HCT116 (cell line): ENCODE results near the gene CTSW. TPM values are rescaled to one million over a fixed set of nuclear protein-coding genes. Genes with fewer than 3 reads are reported as not detected.

Experiments
- ATAC-seq: fragments of 200-7000 bp; cut with Tn5 transposase; 2 replicates; pipeline ENCODE4 v1.9.1; 2020; ENCODE audit warnings: mild to moderate bottlenecking, moderate library complexity
- BruUV-seq: library from RNA; stranded (reverse); fragments of 400-500 nt; replicated peaks from 2 replicates; lab custom pipeline; 2021; lab: Mats Ljungman, UMichigan
- CTCF ChIA-PET: fragments of 300-600 bp; sonication (Branson Sonifier 250); formaldehyde crosslinking; loops from one replicate; lab custom pipeline; 2021; ENCODE audit warnings: antibody characterized with exemption; lab: Charles Lee
- POLR2A ChIA-PET: fragments of 300-600, 350-600 bp; sonication (Branson Sonifier 250); formaldehyde crosslinking; loops from one replicate; lab custom pipeline; 2021; ENCODE audit warnings: antibody characterized with exemption; lab: Charles Lee
- RAD21 ChIA-PET, 2 experiments: fragments of 300-600 bp; sonication (Branson Sonifier 250); formaldehyde crosslinking; loops; one replicate each; lab custom pipeline; 2023; ENCODE audit warnings: low total read pairs in 2 of 2; ENCODE audit not compliant: uncharacterized antibody in 2 of 2, unreplicated experiment in 2 of 2, low non-redundant PET in 1 of 2; lab: Charles Lee
- DNase-seq: peaks from one replicate; pipeline ENCODE4 v3.0.0-alpha.2; 2010; ENCODE audit warnings: low read depth, low spot score
- H2AFZ ChIP-seq: fragments of 200-600 bp; shearing (Covaris generic), sonication (generic); 2 replicates; pipeline ENCODE4 v1.6.1; 2017; ENCODE audit warnings: low read depth, mixed run types, mixed read lengths, antibody characterized with exemption, low read length; ENCODE audit not compliant: poor library complexity, severe bottlenecking
- H3K27ac ChIP-seq: 2 replicates; pipeline ENCODE4 v1.5.1; 2012; ENCODE audit warnings: low read depth, low read length
- H3K27me3 ChIP-seq: fragments of 200-600 bp; sonication (generic); 2 replicates; pipeline ENCODE4 v1.6.1; 2016; ENCODE audit warnings: mixed run types, low read length, mixed read lengths; ENCODE audit not compliant: insufficient read depth
- H3K36me3 ChIP-seq, 2 experiments: fragments of 200-500 bp in 1 of 2; fragments of 200-600 bp in 1 of 2; sonication (Bioruptor generic) in 1 of 2; sonication (generic) in 1 of 2; 2 replicates each; pipeline versions ENCODE4 v1.5.1 to v1.6.1; 2014 to 2016; ENCODE audit warnings: low read length in 2 of 2, inconsistent platforms in 1 of 2, mixed read lengths in 1 of 2, mixed run types in 1 of 2; ENCODE audit not compliant: insufficient read depth in 2 of 2, control insufficient read depth in 1 of 2
- H3K4me1 ChIP-seq, 2 experiments: fragments of 200-600 bp in 1 of 2; sonication (generic) in 1 of 2; 2 replicates each; pipeline versions ENCODE4 v1.5.1 to v1.6.1; 2012 to 2017; ENCODE audit warnings: low read length in 2 of 2, inconsistent platforms in 1 of 2, mild to moderate bottlenecking in 1 of 2, mixed read lengths in 1 of 2, mixed run types in 1 of 2, moderate library complexity in 1 of 2; ENCODE audit not compliant: insufficient read depth in 2 of 2, control insufficient read depth in 1 of 2
- H3K4me2 ChIP-seq: fragments of 200-600 bp; sonication (generic); 2 replicates; pipeline ENCODE4 v1.6.1; 2017; ENCODE audit warnings: mixed run types, low read length, mixed read lengths
- H3K4me3 ChIP-seq, 2 experiments: fragments of 200-600 bp in 1 of 2; sonication (generic) in 1 of 2; replicated peaks in 1 of 2; 2 replicates each; pipeline ENCODE4 v1.5.1; 2011 to 2016; ENCODE audit warnings: low read length in 2 of 2, control low read depth in 1 of 2, low read depth in 1 of 2, mild to moderate bottlenecking in 1 of 2, mixed read lengths in 1 of 2, mixed run types in 1 of 2
- H3K79me2 ChIP-seq: fragments of 200-600 bp; sonication (generic); 2 replicates; pipeline ENCODE4 v1.6.1; 2017; ENCODE audit warnings: mild to moderate bottlenecking, mixed run types, low read length, moderate library complexity, mixed read lengths; ENCODE audit not compliant: insufficient read depth
- H3K9ac ChIP-seq: fragments of 200-600 bp; sonication (generic); 2 replicates; pipeline ENCODE4 v1.6.1; 2016; ENCODE audit warnings: low read length, mixed read lengths
- H3K9me2 ChIP-seq: fragments of 200-600 bp; sonication (generic), shearing (Covaris generic); 2 replicates; pipeline ENCODE4 v1.6.1; 2017; ENCODE audit warnings: mixed run types, mild to moderate bottlenecking, moderate library complexity; ENCODE audit not compliant: insufficient read depth
- H3K9me3 ChIP-seq, 2 experiments: fragments of 200-500 bp in 1 of 2; fragments of 200-600 bp in 1 of 2; sonication (Bioruptor generic) in 1 of 2; sonication (generic) in 1 of 2; 2 replicates each; pipeline ENCODE4 v1.6.1; 2014 to 2017; ENCODE audit warnings: low read length in 2 of 2, mixed read lengths in 2 of 2, inconsistent platforms in 1 of 2, low read depth in 1 of 2, mild to moderate bottlenecking in 1 of 2, mixed run types in 1 of 2, moderate library complexity in 1 of 2; ENCODE audit not compliant: control insufficient read depth in 1 of 2, insufficient read depth in 1 of 2
- H4K20me1 ChIP-seq: fragments of 200-600 bp; sonication (generic), shearing (Covaris generic); 2 replicates; pipeline ENCODE4 v1.6.1; 2017; ENCODE audit warnings: mixed run types, mild to moderate bottlenecking, moderate library complexity; ENCODE audit not compliant: insufficient read depth
- EZH2 ChIP-seq: fragments of 200-600 bp; sonication (generic); IDR thresholded peaks from 2 replicates; pipeline ENCODE4 v1.6.1; 2017; ENCODE audit warnings: antibody characterized with exemption, mixed run types
- POLR2A ChIP-seq: IDR thresholded peaks from 2 replicates; pipeline ENCODE4 v1.7.0; 2011; ENCODE audit warnings: borderline replicate concordance; ENCODE audit not compliant: insufficient read depth, insufficient read length; ENCODE audit errors: extremely low read depth
- RAD21 ChIP-seq: IDR thresholded peaks from 2 replicates; pipeline ENCODE4 v1.6.1; 2012; ENCODE audit warnings: low read depth, mild to moderate bottlenecking
- SIN3A ChIP-seq: IDR thresholded peaks from 2 replicates; pipeline ENCODE4 v1.6.1; 2012; ENCODE audit warnings: low read depth
- YY1 ChIP-seq: IDR thresholded peaks from 2 replicates; pipeline ENCODE4 v1.6.1; 2011; ENCODE audit warnings: low read length, low read depth, moderate library complexity, mild to moderate bottlenecking; ENCODE audit not compliant: insufficient replicate concordance; ENCODE audit errors: extremely low read depth
- ZFX ChIP-seq: fragments of 450-650 bp; IDR thresholded peaks from 2 replicates; pipeline ENCODE4 v1.6.1; 2017
- ZNF274 ChIP-seq: fragments of 200-500 bp; sonication (Bioruptor generic); IDR thresholded peaks from 2 replicates; pipeline ENCODE4 v1.6.1; 2014; ENCODE audit warnings: mild to moderate bottlenecking, low read depth, low read length, inconsistent platforms
- intact Hi-C: fragments of 100-400 bp; cut with micrococcal nuclease; formaldehyde crosslinking; loops from 2 replicates; pipeline ENCODE4 v1.10.0; 2022
- total RNA-seq: library from RNA; stranded (reverse); gene quantifications from one replicate; pipeline ENCODE4 v1.2.1, GENCODE V29; 2021; ENCODE audit not compliant: unreplicated experiment
- TF ChIP-seq, protein P1 (sequence below): IDR thresholded peaks from 2 replicates; pipeline ENCODE4 v1.6.1; 2012; ENCODE audit warnings: low read depth

CTSW gene
- total RNA-seq, 1 experiment from 2014 or later = not detected

DNA sequence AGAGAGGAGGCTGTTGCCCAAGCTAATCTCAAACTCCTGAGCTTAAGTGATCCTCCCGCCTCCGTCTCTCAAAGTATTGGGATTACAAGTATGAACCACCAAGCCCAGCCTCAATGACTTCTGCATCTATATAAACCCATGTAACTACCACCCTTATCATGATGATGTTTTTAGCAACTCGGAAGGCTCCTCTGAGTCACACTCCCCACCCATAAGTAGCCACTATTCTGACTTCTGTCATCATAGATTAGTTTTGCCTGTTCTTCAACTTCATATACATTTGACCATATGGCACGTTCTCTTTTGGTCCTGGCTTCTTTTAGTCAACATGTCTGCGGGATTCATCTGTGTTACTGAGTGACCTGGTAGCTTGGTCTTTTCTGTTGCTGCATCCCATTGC lies 27.0 kb downstream of the CTSW start (continued):
- TF ChIP-seq, protein P1, sequence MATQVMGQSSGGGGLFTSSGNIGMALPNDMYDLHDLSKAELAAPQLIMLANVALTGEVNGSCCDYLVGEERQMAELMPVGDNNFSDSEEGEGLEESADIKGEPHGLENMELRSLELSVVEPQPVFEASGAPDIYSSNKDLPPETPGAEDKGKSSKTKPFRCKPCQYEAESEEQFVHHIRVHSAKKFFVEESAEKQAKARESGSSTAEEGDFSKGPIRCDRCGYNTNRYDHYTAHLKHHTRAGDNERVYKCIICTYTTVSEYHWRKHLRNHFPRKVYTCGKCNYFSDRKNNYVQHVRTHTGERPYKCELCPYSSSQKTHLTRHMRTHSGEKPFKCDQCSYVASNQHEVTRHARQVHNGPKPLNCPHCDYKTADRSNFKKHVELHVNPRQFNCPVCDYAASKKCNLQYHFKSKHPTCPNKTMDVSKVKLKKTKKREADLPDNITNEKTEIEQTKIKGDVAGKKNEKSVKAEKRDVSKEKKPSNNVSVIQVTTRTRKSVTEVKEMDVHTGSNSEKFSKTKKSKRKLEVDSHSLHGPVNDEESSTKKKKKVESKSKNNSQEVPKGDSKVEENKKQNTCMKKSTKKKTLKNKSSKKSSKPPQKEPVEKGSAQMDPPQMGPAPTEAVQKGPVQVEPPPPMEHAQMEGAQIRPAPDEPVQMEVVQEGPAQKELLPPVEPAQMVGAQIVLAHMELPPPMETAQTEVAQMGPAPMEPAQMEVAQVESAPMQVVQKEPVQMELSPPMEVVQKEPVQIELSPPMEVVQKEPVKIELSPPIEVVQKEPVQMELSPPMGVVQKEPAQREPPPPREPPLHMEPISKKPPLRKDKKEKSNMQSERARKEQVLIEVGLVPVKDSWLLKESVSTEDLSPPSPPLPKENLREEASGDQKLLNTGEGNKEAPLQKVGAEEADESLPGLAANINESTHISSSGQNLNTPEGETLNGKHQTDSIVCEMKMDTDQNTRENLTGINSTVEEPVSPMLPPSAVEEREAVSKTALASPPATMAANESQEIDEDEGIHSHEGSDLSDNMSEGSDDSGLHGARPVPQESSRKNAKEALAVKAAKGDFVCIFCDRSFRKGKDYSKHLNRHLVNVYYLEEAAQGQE = no peak
- TF ChIP-seq RAD21 (no peak), SIN3A (no peak), EZH2 (no peak), YY1 (no peak), POLR2A (no peak)

DNA sequence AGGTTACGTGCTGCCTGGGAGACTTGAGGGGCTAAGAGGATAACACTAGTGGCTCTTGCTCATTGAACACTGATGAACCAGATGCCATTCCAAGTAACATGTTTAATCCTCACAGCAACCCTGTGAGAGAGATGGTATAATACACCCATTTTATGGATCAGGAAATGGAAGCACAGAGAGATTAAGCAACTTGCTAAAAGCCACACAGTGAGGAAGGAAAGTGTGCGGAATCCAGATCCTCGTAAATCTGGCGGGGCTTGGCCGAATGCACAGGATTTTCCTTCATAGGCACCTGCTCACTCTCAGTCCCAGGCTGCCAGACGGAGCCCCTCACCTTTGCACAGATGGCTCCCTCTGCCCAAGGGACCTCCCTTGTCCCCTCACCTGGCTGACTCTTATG lies 28.2 kb downstream of the CTSW start:
- no TSS peak for BruUV-seq
- no peak for ATAC-seq
- H3K9me3 ChIP-seq = no peaks in the 10 kb centered on the region
- no peak overlapping the region for H3K4me2 ChIP-seq
- no peaks in the 10 kb centered on the region for H3K27me3 ChIP-seq
- H3K9ac ChIP-seq = no peak overlapping the region
- POLR2A ChIA-PET = interaction anchor here (10.9 kb wide), 1 partner anchor 17 kb away, joined by 124 read pairs; the partner anchor contains the start of genes CCDC85B and FIBP
- H3K9me2 ChIP-seq = no peaks in the 10 kb centered on the region
- H3K36me3 ChIP-seq = no peaks in the 10 kb centered on the region
- RAD21 ChIA-PET = no interaction called here
- H3K79me2 ChIP-seq = no peaks in the 10 kb centered on the region; the same call in 1 of the 2 replicates
- H3K27ac ChIP-seq = no peak overlapping the region
- H2AFZ ChIP-seq = no peak overlapping the region
- H4K20me1 ChIP-seq = no peaks in the 10 kb centered on the region
- CTCF ChIA-PET = no interaction called here
- no peak overlapping the region for H3K4me3 ChIP-seq
- DNase-seq = no peak
- H3K4me1 ChIP-seq = peaks cover 46 to 96% of the 10 kb centered on the region in 2 experiments
- TF ChIP-seq ZNF274 (no peak), ZFX (no peak)
- intact Hi-C loops = no loop called here
